H9 (cell line): ENCODE measurements around the gene LDB3. TPM values are rescaled to one million over a fixed set of nuclear protein-coding genes. Genes with fewer than 3 reads are reported as not detected.

Experiments used
- DNase-seq: peaks from one replicate; pipeline ENCODE4 v3.0.0-alpha.2; 2017
- H2AFZ ChIP-seq: one replicate; pipeline ENCODE4 v1.6.1; 2013; ENCODE audit warnings: mild to moderate bottlenecking, low read length, control low read depth, moderate library complexity
- H2AK5ac ChIP-seq: 2 replicates; pipeline ENCODE4 v1.6.1; 2013; ENCODE audit warnings: low read length, control low read depth, mixed read lengths; ENCODE audit not compliant: insufficient read length
- H2BK120ac ChIP-seq: one replicate; pipeline ENCODE4 v1.6.1; 2013; ENCODE audit warnings: low read depth, mild to moderate bottlenecking, low read length, control low read depth, inconsistent platforms; ENCODE audit not compliant: poor library complexity, severe bottlenecking
- H2BK12ac ChIP-seq: 2 replicates; pipeline ENCODE4 v1.6.1; 2013; ENCODE audit warnings: low read length, control low read depth, mixed read lengths, low read depth; ENCODE audit not compliant: insufficient read length
- H2BK15ac ChIP-seq: 2 replicates; pipeline ENCODE4 v1.6.1; 2013; ENCODE audit warnings: low read depth, low read length, control low read depth
- H2BK20ac ChIP-seq: one replicate; pipeline ENCODE4 v1.6.1; 2013; ENCODE audit warnings: low read depth, mild to moderate bottlenecking, low read length, control low read depth, inconsistent platforms; ENCODE audit not compliant: poor library complexity, severe bottlenecking
- H2BK5ac ChIP-seq: 2 replicates; pipeline ENCODE4 v1.6.1; 2013; ENCODE audit warnings: low read length, control low read depth, mixed read lengths; ENCODE audit not compliant: insufficient read length
- H3K14ac ChIP-seq: 2 replicates; pipeline ENCODE4 v1.6.1; 2013; ENCODE audit warnings: low read length, control low read depth; ENCODE audit not compliant: insufficient read depth
- H3K18ac ChIP-seq: 2 replicates; pipeline ENCODE4 v1.6.1; 2013; ENCODE audit warnings: low read depth, mild to moderate bottlenecking, mixed read lengths, low read length, control low read depth; ENCODE audit not compliant: insufficient read length
- H3K23ac ChIP-seq: 2 replicates; pipeline ENCODE4 v1.6.1; 2013; ENCODE audit warnings: low read length, control low read depth, mixed read lengths, low read depth; ENCODE audit not compliant: insufficient read length
- H3K23me2 ChIP-seq: 2 replicates; pipeline ENCODE4 v1.6.1; 2013; ENCODE audit warnings: low read depth, mild to moderate bottlenecking, mixed read lengths, low read length, control low read depth; ENCODE audit not compliant: insufficient read length, poor library complexity, severe bottlenecking
- H3K27ac ChIP-seq: 2 replicates; pipeline ENCODE4 v1.5.1; 2013; ENCODE audit warnings: low read length, control low read depth, mixed read lengths, low read depth; ENCODE audit not compliant: insufficient read length
- H3K27me3 ChIP-seq: 2 replicates; pipeline ENCODE4 v1.6.1; 2013; ENCODE audit warnings: low read length, control low read depth, inconsistent platforms; ENCODE audit not compliant: insufficient read depth
- H3K4ac ChIP-seq: 2 replicates; pipeline ENCODE4 v1.6.1; 2013; ENCODE audit warnings: low read depth, mild to moderate bottlenecking, control low read depth, inconsistent platforms, low read length, moderate library complexity
- H3K4me1 ChIP-seq: 2 replicates; pipeline ENCODE4 v1.6.1; 2013; ENCODE audit warnings: low read length, control low read depth, inconsistent platforms; ENCODE audit not compliant: insufficient read depth
- H3K4me2 ChIP-seq: 2 replicates; pipeline ENCODE4 v1.6.1; 2013; ENCODE audit warnings: low read length, control low read depth, mixed read lengths; ENCODE audit not compliant: insufficient read length, insufficient read depth
- H3K56ac ChIP-seq: 2 replicates; pipeline ENCODE4 v1.6.1; 2013; ENCODE audit warnings: low read depth, mild to moderate bottlenecking, mixed read lengths, low read length, control low read depth; ENCODE audit not compliant: insufficient read length
- H3K79me1 ChIP-seq: 2 replicates; pipeline ENCODE4 v1.6.1; 2013; ENCODE audit warnings: low read depth, mild to moderate bottlenecking, moderate library complexity, low read length, control low read depth, inconsistent platforms; ENCODE audit not compliant: insufficient read depth, poor library complexity, severe bottlenecking
- H3K79me2 ChIP-seq: 2 replicates; pipeline ENCODE4 v1.6.1; 2013; ENCODE audit warnings: low read length, control low read depth, inconsistent platforms; ENCODE audit not compliant: insufficient read depth
- H3K9ac ChIP-seq: 2 replicates; pipeline ENCODE4 v1.6.1; 2013; ENCODE audit warnings: low read length, control low read depth, mixed read lengths; ENCODE audit not compliant: insufficient read length; ENCODE audit errors: extremely low read depth
- H3K9me3 ChIP-seq: one replicate; pipeline ENCODE4 v1.6.1; 2013; ENCODE audit warnings: low read depth, low read length, inconsistent platforms; ENCODE audit not compliant: control insufficient read depth
- H3T11ph ChIP-seq: one replicate; pipeline ENCODE4 v1.6.1; 2013; ENCODE audit warnings: mild to moderate bottlenecking, low read length, control low read depth, inconsistent platforms
- H4K20me1 ChIP-seq: one replicate; pipeline ENCODE4 v1.6.1; 2013; ENCODE audit not compliant: control insufficient read depth, insufficient read length, insufficient read depth
- H4K5ac ChIP-seq: 2 replicates; pipeline ENCODE4 v1.6.1; 2013; ENCODE audit warnings: low read depth, mild to moderate bottlenecking, mixed read lengths, low read length, control low read depth; ENCODE audit not compliant: insufficient read length
- H4K8ac ChIP-seq: replicated peaks from 2 replicates; pipeline ENCODE4 v1.6.1; 2013; ENCODE audit warnings: low read length, control low read depth, mixed read lengths, low read depth; ENCODE audit not compliant: insufficient read length
- H4K91ac ChIP-seq: 2 replicates; pipeline ENCODE4 v1.6.1; 2013; ENCODE audit warnings: low read depth, mild to moderate bottlenecking, moderate library complexity, mixed read lengths, low read length, control low read depth; ENCODE audit not compliant: insufficient read length
- H3K27ac Mint-ChIP-seq, 3 experiments: 2 replicates in 2 of 3; 3 replicates in 1 of 3; pipeline ENCODE4 v1.8.0; 2020 to 2021; ENCODE audit warnings: mixed read lengths in 3 of 3, mild to moderate bottlenecking in 1 of 3, moderate library complexity in 1 of 3
- H3K27me3 Mint-ChIP-seq: 2 replicates; pipeline ENCODE4 v1.8.0; 2021; ENCODE audit warnings: low read depth, mild to moderate bottlenecking, moderate library complexity, mixed read lengths
- H3K36me3 Mint-ChIP-seq, 3 experiments: 2 replicates in 2 of 3; 3 replicates in 1 of 3; pipeline ENCODE4 v1.8.0; 2020 to 2021; ENCODE audit warnings: low read depth in 3 of 3, mixed read lengths in 3 of 3; ENCODE audit not compliant: insufficient read depth in 1 of 3
- H3K4me1 Mint-ChIP-seq, 2 experiments: 2 replicates each; pipeline ENCODE4 v1.8.0; 2020; ENCODE audit warnings: mixed read lengths in 2 of 2
- H3K4me3 Mint-ChIP-seq, 2 experiments: 2 replicates in 1 of 2; 3 replicates in 1 of 2; pipeline ENCODE4 v1.8.0; 2020 to 2021; ENCODE audit warnings: mild to moderate bottlenecking in 2 of 2, mixed read lengths in 2 of 2, moderate library complexity in 1 of 2
- H3K9me3 Mint-ChIP-seq, 2 experiments: 2 replicates in 1 of 2; 3 replicates in 1 of 2; pipeline ENCODE4 v1.8.0; 2020; ENCODE audit warnings: mild to moderate bottlenecking in 2 of 2, mixed read lengths in 2 of 2, moderate library complexity in 1 of 2
- WGBS: extraction: QIAGEN DNeasy Blood & Tissue Kit; methylation state at CpG from one replicate; pipeline ENCODE4 v1.1.7; 2013; ENCODE audit warnings: missing lambda C conversion rate, low lambda C conversion rate, mixed read lengths; ENCODE audit not compliant: insufficient read length; ENCODE audit errors: extremely low coverage; 5-methylcytosine and 5-hydroxymethylcytosine counted together
- total RNA-seq: library from RNA; stranded (reverse); gene quantifications from 2 replicates; pipeline ENCODE4 v1.2.1, GENCODE V29; 2021
- TF ChIP-seq, protein P1 (sequence below): fragments of 200-600 bp; sonication (generic); conservative IDR thresholded peaks from 3 replicates; pipeline ENCODE4 v1.8.0; 2021; ENCODE audit warnings: antibody characterized with exemption, mild to moderate bottlenecking

LDB3 gene
- total RNA-seq, 1 experiment from 2014 or later: 0.17 TPM

DNA sequence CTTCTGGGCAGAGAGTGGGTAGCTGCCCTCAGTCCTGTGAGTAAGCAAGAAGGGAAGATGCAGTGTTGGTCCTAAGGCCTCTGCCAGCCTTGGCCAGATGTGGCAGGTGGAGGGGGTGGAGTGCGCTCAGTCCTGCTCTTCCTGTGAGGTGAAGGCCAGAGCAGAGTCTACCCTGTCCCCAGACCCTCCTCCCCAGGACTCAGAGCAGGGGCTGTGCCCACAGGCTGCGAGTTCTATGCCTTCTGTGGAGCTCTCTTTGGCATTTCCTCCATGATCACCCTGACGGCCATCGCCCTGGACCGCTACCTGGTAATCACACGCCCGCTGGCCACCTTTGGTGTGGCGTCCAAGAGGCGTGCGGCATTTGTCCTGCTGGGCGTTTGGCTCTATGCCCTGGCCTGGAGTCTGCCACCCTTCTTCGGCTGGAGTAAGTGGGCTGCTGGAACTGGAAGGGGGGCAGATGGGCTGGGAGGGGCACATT lies 10.0 kb upstream of the LDB3 start:
- Histone ChIP-seq H4K91ac (no peak overlapping the region), H3K23ac (no peak overlapping the region)

More for the DNA sequence above, 10.0 kb upstream of the LDB3 start:
- Histone ChIP-seq H2BK5ac (no peak overlapping the region), H2BK120ac (no peak overlapping the region), H3T11ph (no peak overlapping the region), H3K79me1 (no peaks in the 10 kb centered on the region), H3K4me1 (no peaks in the 10 kb centered on the region), H2BK15ac (no peak overlapping the region), H4K8ac (no peak overlapping the region), H3K56ac (no peak overlapping the region), H3K4ac (no peak overlapping the region), H3K27me3 (no peaks in the 10 kb centered on the region), H4K5ac (no peak overlapping the region), H3K18ac (no peak overlapping the region), H4K20me1 (no peaks in the 10 kb centered on the region), H3K9me3 (no peaks in the 10 kb centered on the region), H3K4me2 (no peak overlapping the region), H3K27ac (no peak overlapping the region), H2BK12ac (no peak overlapping the region), H3K23me2 (no peaks in the 10 kb centered on the region), H3K9ac (no peak overlapping the region), H2AK5ac (no peak overlapping the region), H2BK20ac (no peak overlapping the region), H3K14ac (no peak overlapping the region; the same call in 1 of the 2 replicates), H3K79me2 (no peaks in the 10 kb centered on the region), H2AFZ (no peak overlapping the region)
- no peaks in the 10 kb centered on the region for H3K36me3 Mint-ChIP-seq
- H3K4me3 Mint-ChIP-seq: no peak overlapping the region
- no peaks in the 10 kb centered on the region; the same call in 1 of the 2 replicates for H3K27me3 Mint-ChIP-seq
- WGBS: no CpG with 5 or more reads among the region's 12 CpGs
- no peaks in the 10 kb centered on the region for H3K9me3 Mint-ChIP-seq
- peak overlapping the region in 1 of 3 experiments; percentile 39; a peak in 2 of 7 replicates for H3K27ac Mint-ChIP-seq
- no peak for DNase-seq
- TF ChIP-seq, protein P1, sequence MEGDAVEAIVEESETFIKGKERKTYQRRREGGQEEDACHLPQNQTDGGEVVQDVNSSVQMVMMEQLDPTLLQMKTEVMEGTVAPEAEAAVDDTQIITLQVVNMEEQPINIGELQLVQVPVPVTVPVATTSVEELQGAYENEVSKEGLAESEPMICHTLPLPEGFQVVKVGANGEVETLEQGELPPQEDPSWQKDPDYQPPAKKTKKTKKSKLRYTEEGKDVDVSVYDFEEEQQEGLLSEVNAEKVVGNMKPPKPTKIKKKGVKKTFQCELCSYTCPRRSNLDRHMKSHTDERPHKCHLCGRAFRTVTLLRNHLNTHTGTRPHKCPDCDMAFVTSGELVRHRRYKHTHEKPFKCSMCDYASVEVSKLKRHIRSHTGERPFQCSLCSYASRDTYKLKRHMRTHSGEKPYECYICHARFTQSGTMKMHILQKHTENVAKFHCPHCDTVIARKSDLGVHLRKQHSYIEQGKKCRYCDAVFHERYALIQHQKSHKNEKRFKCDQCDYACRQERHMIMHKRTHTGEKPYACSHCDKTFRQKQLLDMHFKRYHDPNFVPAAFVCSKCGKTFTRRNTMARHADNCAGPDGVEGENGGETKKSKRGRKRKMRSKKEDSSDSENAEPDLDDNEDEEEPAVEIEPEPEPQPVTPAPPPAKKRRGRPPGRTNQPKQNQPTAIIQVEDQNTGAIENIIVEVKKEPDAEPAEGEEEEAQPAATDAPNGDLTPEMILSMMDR: no peak
- peaks cover 4 to 10% of the 10 kb centered on the region in 2 experiments; a peak in 2 of 4 replicates for H3K4me1 Mint-ChIP-seq
